Activated B cell treated with CpG ODN at 0.5 μM for 24 hours (primary cell): ENCODE data around the gene RGSL1. TPM values are rescaled to one million over a fixed set of nuclear protein-coding genes. Genes with fewer than 3 reads are reported as not detected.
A peak's percentile ranks its signal among the peaks of the same experiment; 100 is the strongest.

ENCODE experiments used
- ATAC-seq: fragments of 200-7000 bp; cut with Tn5 transposase; one replicate; pipeline ENCODE4 v1.10.0; 2021; ENCODE audit warnings: low read depth, mild to moderate bottlenecking, moderate library complexity
- CTCF ChIA-PET: fragments of 350-600 bp; sonication (Branson Sonifier 250); formaldehyde crosslinking; loops from one replicate; lab custom pipeline; 2021; ENCODE audit warnings: antibody characterized with exemption; lab: Charles Lee
- POLR2A ChIA-PET: fragments of 350-600 bp; sonication (Branson Sonifier 250); formaldehyde crosslinking; loops from one replicate; lab custom pipeline; 2021; ENCODE audit warnings: antibody characterized with exemption; lab: Charles Lee
- DNase-seq: peaks from one replicate; pipeline ENCODE4 v3.0.0; 2022
- H3K27ac Mint-ChIP-seq: one replicate; pipeline ENCODE4 v1.8.0; 2020; ENCODE audit warnings: mixed read lengths
- H3K27me3 Mint-ChIP-seq: one replicate; pipeline ENCODE4 v1.8.0; 2021; ENCODE audit warnings: mixed read lengths
- H3K36me3 Mint-ChIP-seq: one replicate; pipeline ENCODE4 v1.8.0; 2021; ENCODE audit warnings: low read depth, mixed read lengths
- H3K4me1 Mint-ChIP-seq: one replicate; pipeline ENCODE4 v1.8.0; 2021; ENCODE audit warnings: mixed read lengths
- H3K4me3 Mint-ChIP-seq: one replicate; pipeline ENCODE4 v1.8.0; 2020; ENCODE audit warnings: mild to moderate bottlenecking, mixed read lengths
- H3K9me3 Mint-ChIP-seq: one replicate; pipeline ENCODE4 v1.8.0; 2020; ENCODE audit warnings: mixed read lengths
- intact Hi-C: fragments of 100-400 bp; cut with micrococcal nuclease; formaldehyde crosslinking; loops from one replicate; pipeline ENCODE4 v1.15.1; 2024
- total RNA-seq: library from RNA; stranded (reverse); gene quantifications from 2 replicates; pipeline ENCODE4 v1.2.3, GENCODE V29; 2022
- TF ChIP-seq, protein P1 (sequence below): fragments of 200-600 bp; IDR thresholded peaks from one replicate; pipeline ENCODE4 v1.8.0; 2022; ENCODE audit warnings: antibody characterized with exemption, mild to moderate bottlenecking

Gene RGSL1
- total RNA-seq, 1 donor from 2014 or later, result not detected

DNA sequence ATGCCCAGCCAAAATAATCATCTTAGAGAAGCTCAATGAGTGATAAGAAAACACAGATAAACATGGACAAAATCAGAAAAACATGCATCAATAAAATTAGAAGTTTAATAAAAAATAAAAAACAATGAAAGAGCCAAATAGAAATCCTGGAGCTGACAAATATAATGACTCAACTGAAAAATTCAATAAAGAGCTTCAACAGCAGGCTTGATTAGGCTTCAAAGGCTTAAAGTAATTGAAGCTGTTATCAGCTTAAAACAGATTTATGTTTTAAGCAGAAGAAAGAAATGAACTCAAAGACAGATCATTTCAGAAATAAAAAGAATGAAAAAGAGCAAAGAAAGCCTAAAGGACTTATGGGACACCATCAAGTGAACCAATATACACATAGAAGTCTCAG, 28.3 kb downstream of the RGSL1 start:
- peaks cover 24% of the 10 kb centered on the region for H3K9me3 Mint-ChIP-seq
- H3K4me1 Mint-ChIP-seq, result peaks cover 24% of the 10 kb centered on the region
- TF ChIP-seq, protein P1, sequence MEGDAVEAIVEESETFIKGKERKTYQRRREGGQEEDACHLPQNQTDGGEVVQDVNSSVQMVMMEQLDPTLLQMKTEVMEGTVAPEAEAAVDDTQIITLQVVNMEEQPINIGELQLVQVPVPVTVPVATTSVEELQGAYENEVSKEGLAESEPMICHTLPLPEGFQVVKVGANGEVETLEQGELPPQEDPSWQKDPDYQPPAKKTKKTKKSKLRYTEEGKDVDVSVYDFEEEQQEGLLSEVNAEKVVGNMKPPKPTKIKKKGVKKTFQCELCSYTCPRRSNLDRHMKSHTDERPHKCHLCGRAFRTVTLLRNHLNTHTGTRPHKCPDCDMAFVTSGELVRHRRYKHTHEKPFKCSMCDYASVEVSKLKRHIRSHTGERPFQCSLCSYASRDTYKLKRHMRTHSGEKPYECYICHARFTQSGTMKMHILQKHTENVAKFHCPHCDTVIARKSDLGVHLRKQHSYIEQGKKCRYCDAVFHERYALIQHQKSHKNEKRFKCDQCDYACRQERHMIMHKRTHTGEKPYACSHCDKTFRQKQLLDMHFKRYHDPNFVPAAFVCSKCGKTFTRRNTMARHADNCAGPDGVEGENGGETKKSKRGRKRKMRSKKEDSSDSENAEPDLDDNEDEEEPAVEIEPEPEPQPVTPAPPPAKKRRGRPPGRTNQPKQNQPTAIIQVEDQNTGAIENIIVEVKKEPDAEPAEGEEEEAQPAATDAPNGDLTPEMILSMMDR, result no peak
- ATAC-seq (no peak), DNase-seq (no peak)
- H3K27me3 Mint-ChIP-seq, result peaks cover 2% of the 10 kb centered on the region
- no peak overlapping the region for H3K27ac Mint-ChIP-seq
- H3K4me3 Mint-ChIP-seq, result no peak overlapping the region
- ChIA-PET CTCF (no interaction called here), POLR2A (no interaction called here)
- intact Hi-C loops, result no loop called here
- no peaks in the 10 kb centered on the region for H3K36me3 Mint-ChIP-seq

DNA sequence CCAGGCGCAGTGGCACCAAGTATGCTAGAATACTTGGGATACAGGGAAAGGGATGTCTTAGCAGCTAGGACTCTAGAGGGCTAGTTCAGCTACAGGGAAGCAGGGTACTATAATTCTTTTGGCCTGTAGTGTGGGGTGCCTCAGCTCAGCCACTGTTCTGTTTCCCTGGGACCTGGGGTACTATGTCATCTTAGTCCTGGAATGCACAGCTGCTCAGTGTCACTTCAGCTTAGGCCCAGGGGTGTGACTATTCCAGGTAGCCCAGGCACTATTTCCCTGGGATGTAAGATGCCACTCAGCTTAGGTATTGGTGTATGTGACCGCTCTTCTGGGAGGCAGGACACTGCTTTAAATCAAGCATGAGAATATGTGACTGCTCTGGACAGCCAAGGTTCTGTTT, 34.1 kb downstream of the RGSL1 start:
- intact Hi-C loops, result loop anchor here (1.0 to 2.0 kb wide), 6 partner anchors 38 to 305 kb away; partner anchors contain the start of genes NPL and RNASEL
- DNase-seq (no peak), ATAC-seq (peak; percentile 8)
- Mint-ChIP-seq H3K9me3 (peaks cover 11% of the 10 kb centered on the region), H3K4me3 (peak overlapping the region; percentile 12), H3K27ac (peak overlapping the region; percentile 7), H3K4me1 (peaks cover 40% of the 10 kb centered on the region), H3K27me3 (no peaks in the 10 kb centered on the region), H3K36me3 (no peaks in the 10 kb centered on the region)
- ChIA-PET POLR2A (interaction anchor here (0.6 to 2.0 kb wide), 7 partner anchors 11 to 132 kb away, joined by 3 to 14 read pairs (median 4); partner anchors contain the start of gene RNASEL), CTCF (interaction anchor here (0.5 to 3.7 kb wide), 10 partner anchors 15 to 301 kb away, joined by 3 to 34 read pairs (median 5); no protein-coding TSS in a partner anchor)
- TF ChIP-seq, protein P1, result no peak

DNA sequence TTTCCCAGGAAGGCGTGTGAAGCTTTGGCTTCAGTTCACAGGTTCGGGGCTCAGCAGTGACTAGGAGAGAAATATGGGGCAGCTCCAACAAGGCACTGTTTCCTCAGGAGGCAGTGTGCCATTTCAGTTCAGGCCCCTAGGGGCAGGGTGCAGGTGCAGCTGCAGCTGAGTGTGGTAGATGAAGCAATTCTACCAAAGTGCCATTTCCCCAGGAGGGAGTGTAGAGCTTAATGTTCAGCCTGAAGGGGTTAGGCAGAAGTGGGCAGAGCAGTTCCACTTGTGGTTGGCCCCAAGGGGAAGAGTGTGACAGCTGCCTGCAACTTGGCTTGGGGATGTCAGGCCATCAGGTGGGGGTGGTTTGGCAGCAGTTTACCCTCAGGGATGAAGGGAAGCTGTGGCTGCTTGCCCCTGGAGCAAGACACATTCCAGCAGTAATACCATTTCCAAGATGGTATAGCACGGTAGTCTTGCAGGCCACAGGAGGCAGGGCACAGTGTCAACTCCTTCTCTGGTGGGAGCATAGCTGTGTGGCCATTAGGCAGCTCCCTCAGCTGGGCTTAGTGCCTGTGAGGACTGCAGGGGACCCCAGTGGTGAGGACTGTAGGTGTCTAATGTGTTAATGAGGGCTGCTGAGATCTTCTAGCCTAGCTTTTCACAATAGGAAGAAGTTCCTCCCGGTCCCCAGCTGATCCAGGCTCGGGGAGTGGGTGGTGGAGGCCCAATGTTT, 34.7 kb downstream of the RGSL1 start:
- Mint-ChIP-seq H3K4me1 (peaks cover 40% of the 10 kb centered on the region), H3K36me3 (no peaks in the 10 kb centered on the region), H3K9me3 (peaks cover 6% of the 10 kb centered on the region), H3K4me3 (peak overlapping the region; percentile 12), H3K27me3 (no peaks in the 10 kb centered on the region), H3K27ac (peak overlapping the region; percentile 7)
- TF ChIP-seq, protein P1, result no peak
- ChIA-PET CTCF (interaction anchor here (0.5 to 3.7 kb wide), 11 partner anchors 15 to 300 kb away, joined by 3 to 34 read pairs (median 5); no protein-coding TSS in a partner anchor), POLR2A (interaction anchor here (0.6 to 2.0 kb wide), 7 partner anchors 10 to 132 kb away, joined by 3 to 14 read pairs (median 4); partner anchors contain the start of gene RNASEL)
- DNase-seq (peak; percentile 51), ATAC-seq (peak; percentile 99)
- intact Hi-C loops, result loop anchor here (1.0 to 2.0 kb wide), 6 partner anchors 38 to 305 kb away; partner anchors contain the start of genes NPL and RNASEL

DNA sequence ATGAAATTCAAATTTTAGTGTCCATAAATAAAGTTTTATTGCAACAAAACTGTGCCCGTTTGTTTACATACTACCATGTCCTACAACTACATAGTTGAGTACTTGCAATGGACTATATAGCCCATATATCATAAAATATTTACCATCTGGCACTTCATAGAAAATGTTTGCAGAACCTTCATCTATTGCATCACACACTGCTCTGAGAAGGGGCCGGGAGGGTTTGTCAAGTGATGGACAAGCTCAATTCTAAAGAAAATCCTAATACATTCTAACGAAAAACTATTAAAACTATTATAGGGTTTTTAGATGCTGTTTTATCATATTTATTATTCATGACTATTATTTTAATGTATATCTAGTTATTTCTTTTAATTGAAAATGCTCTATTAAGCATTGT, 35.9 kb downstream of the RGSL1 start:
- ChIA-PET POLR2A (interaction anchor here (2.0 kb wide), 1 partner anchor 103 kb away, joined by 8 read pairs; the partner anchor contains the start of gene RNASEL), CTCF (interaction anchor here (1.6 to 3.7 kb wide), 2 partner anchors 109 to 299 kb away, joined by 5 to 34 read pairs; no protein-coding TSS in a partner anchor)
- no peak for DNase-seq
- peaks cover 36% of the 10 kb centered on the region for H3K4me1 Mint-ChIP-seq
- intact Hi-C loops, result loop anchor here (2.0 kb wide), 1 partner anchor 103 kb away; the partner anchor contains the start of gene RNASEL
- no peak overlapping the region for H3K4me3 Mint-ChIP-seq
- no peaks in the 10 kb centered on the region for H3K27me3 Mint-ChIP-seq
- H3K36me3 Mint-ChIP-seq, result no peaks in the 10 kb centered on the region
- no peak for ATAC-seq
- peaks cover 3% of the 10 kb centered on the region for H3K9me3 Mint-ChIP-seq
- TF ChIP-seq, protein P1, result no peak
- H3K27ac Mint-ChIP-seq, result no peak overlapping the region

DNA sequence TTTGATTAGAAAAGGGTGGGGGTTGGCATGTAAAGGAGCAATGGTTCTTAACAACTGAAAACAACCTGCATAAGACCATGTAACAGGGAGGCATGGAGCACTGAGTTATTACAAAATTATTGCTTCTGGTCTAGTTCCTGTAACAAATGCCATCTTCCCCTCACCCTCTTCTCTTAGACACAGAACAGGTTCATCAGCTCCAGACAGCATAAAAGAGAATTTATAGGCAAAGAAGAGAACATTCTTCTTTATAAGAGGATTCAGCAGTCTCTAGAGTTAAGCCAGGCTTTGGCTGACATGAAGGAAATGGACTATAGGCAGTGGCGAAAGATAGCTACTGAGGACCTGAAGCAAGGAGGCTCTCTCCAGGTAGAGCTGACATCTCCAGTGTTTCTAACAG, 38.9 kb downstream of the RGSL1 start:
- DNase-seq, result no peak
- H3K27me3 Mint-ChIP-seq, result peaks cover 2% of the 10 kb centered on the region
- no peaks in the 10 kb centered on the region for H3K9me3 Mint-ChIP-seq
- TF ChIP-seq, protein P1, result no peak
- H3K27ac Mint-ChIP-seq, result no peak overlapping the region
- no peak for ATAC-seq
- ChIA-PET CTCF (interaction anchor here (0.7 kb wide), 1 partner anchor 299 kb away, joined by 3 read pairs; no protein-coding TSS in a partner anchor), POLR2A (no interaction called here)
- no peaks in the 10 kb centered on the region for H3K36me3 Mint-ChIP-seq
- H3K4me3 Mint-ChIP-seq, result no peak overlapping the region
- peaks cover 31% of the 10 kb centered on the region for H3K4me1 Mint-ChIP-seq
- intact Hi-C loops, result no loop called here
